NCI-H1694 treated with DMSO at 0.1 percent for 48 hours (cell line): ENCODE measurements around the gene C2CD5.

ENCODE experiments used
- DNase-seq: peaks from one replicate; lab custom pipeline; 2025; lab: John Stamatoyannopoulos, UW

Gene C2CD5

DNA sequence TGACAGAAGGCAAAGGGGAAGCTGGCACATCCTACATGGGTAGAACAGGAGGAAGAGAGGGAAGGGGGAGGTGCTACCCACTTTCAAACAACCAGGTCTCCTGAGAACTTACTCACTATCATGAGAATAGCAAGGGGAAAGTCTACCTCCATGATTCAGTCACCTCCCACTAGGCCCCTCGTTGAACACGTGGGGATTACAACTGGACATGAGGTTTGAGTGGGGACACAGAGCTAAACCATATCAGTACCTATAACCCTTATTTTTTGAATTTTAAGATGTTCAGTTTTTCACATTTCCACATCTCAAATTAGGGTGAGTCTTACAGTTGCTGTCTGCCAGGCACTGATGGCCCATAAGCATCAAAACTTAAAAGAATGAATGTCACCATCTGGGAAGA lies 129.6 kb downstream of the C2CD5 start:
- DNase-seq, result no peak

DNA sequence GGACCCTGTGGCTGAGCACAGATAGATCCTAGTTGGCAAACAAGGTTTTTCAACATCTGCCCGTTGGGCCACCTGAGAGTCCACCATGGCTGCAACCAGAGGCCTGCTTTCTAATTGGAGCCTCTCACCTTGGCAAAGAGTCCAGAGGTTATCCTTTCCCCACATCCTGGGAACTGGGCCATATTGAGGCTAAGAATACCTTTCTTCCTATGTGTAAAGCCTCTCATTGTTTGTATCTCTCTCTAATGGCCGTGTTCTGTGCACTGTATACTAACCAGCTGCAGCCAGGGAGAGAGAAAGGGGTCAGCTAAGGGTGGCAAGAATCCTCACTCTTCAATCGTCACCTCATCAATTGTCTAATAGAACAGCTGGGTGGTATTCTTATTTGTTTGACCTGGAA lies 130.8 kb downstream of the C2CD5 start:
- DNase-seq, result no peak

DNA sequence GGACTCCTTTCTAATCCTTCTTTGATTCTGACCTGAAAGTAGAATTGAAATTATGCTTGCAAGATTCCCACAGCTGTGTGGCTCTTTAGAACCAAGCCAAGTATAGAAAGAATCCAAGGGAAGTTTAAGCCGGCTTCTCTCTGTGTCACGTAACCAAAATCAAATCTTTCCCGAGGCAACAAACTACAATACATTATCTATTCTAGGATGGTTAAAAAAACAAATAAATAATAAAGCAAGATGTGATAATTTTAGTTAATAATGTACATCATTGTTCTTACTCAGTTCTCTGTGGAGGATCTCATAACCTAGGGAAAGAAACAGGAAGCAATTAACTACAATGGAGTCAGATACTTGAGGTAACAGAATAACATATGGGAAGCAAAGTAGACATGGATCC lies 131.8 kb downstream of the C2CD5 start:
- DNase-seq, result no peak

DNA sequence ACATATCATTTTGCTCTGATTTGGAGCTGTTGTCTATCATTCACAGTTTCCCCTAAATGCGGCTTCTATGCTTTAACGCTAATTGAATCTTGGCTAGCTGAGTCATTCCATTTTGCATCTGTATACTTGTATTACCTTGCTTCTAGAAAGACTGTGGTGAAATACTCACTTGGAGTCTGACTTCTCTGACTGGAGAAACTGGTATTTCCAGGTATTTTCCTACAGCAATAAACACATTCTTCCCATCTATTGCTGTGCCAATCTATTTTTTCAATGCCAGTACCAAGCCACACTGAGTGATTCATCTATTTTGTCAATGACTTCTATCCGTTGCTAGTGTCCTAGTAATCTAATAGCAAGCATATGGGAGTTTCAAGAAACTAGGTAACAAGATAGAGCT lies 133.9 kb downstream of the C2CD5 start:
- no peak for DNase-seq

DNA sequence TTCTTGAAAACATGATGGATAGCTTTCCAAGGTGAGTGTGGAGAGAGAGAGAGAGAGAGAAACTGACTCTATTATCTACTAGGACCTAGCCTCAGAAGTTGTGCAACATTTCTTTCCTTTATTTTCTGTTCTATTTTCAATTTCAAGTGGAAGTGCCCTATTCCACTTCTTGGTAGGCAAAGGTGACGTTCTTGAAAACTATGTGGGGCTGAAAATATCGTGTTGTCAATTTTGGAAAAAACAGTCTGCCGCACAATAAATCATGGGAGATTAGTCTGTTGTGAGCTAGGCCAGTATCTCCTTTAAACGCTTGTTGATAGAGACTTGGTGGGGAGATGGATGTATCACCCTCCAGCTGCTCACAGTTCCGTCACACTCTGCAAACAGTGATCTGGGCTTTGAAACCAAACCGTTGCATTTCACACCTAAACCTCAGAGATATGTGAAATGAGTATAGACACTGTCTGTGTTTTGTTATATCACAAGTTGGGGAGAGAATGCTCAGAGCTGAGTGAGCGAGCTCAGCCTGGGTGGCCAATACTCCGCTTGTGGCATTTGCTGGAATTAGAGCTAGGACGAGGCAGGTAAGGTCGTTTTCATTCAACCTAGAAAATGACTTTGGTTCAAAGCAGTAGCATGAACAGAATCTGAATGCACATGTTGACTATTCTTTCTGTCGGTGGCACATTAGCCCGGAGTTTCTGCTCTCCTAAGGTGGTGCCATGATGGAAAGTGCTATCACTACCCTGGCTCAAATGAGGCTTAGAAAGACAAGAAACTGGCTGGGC lies 134.8 kb downstream of the C2CD5 start:
- no peak for DNase-seq

DNA sequence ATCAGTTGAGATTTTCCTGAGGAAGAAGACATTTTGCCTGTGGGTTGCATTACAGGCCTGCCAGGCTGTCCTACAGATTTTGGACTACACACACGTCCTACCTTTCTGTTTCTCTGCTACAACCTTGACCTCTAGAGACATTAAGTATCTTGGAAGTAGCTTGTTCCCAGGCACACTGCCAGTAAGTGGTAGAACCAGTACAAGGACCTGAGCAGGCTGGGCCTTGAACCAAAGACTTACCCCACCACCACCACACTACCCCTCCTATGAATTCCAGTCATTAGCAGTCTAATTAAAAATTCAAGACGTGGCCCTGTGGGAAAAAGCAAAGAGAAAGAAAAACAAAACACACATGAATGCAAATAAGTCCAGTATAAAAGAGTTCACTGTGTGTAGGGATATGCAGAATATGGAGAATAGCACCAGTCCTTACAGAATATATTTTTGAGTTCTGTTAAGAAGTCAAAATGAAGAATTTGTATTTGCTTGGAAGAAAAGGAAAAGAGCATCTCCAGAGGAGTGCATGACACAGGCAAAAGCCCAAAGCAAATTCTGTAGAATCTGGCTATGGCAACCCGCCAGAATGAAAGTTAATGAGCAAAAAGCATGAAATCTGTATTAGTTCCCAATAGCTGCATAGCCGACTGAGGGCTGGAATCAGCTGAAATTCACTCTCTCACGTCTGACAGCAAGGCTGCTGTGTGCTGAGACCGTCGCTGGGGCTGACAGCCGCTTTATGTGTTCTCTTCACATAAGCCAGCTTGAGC lies 135.5 kb downstream of the C2CD5 start:
- DNase-seq, result no peak

DNA sequence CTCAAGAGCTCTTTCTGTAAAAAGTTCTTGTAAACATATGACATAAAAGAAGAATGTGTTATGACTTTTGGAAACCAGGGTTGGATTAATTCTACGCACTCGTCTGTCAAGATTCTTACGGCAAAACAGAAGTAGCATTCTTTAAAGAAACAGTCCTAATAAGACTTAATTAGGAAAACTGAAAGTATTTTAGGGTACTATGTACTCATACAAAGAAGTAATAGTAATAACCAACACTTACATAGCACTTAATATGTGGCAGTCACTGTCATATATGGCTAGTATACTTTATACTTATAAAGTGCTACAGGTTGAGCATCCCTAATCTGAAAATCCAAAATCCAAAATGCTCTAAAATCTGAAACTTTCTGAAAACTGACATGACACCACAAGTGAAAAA lies 136.9 kb downstream of the C2CD5 start:
- no peak for DNase-seq

DNA sequence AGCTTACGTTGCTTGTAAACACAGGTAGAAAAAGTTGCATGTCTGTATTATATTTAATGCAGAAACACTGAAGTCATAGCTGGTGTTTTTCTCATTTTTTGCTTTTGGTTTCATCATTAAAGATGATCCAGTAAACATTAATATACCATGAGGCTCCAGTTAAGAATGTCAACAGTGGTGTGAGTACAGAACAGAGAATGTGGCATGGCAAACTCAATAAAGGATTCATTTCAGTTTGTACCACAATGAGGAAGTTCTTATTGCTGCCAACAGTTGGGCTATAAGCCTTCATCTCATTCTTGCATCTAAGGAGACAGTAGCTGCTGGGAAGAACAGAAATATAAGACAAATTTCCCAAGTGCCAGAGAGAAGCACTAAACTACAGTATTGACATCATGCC lies 137.7 kb downstream of the C2CD5 start:
- no peak for DNase-seq

DNA sequence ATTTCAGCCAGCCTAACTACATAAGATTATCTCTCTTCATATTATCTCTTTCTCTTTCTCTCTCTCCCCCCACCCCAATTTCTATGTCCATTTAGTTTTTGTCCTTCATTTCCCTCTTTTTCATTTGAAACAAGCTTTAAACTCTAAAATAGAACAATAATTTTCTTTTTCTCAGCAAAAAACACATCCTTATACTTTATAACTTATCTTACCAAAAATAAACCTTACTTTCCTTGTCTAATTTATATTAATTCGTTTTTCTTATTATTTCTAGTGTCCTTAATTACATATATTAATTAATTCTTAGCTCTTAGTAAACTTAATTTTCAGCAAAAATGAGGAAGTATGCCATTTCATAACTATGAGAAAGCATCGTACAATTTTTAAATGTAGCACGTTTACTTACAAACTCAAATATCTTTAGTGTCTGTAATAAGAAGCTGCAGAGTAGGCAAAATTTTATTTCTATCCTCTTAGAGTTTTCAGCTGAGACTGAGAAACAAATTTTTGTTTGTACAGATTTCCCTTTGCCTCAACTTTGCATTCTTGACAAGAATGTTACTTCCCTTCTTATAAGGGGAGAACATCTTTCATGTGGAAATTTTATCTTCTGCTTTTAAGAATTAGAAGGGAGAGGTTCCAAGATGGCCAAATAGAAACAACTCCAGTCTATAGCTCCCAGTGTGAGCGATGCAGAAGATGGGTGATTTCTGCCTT lies 144.7 kb downstream of the C2CD5 start:
- DNase-seq, result no peak
